NAMALWA (cell line): ENCODE results near the gene SDK1.
"Not testable (repeated sequence)": the region's sequence is repeated elsewhere in the genome, so short reads cannot be mapped to it uniquely, and the experiment has no call there.

ENCODE experiments used
- DNase-seq: peaks from one replicate; pipeline ENCODE4 v3.0.0-alpha.2; 2015; ENCODE audit warnings: low spot score

Gene SDK1

DNA sequence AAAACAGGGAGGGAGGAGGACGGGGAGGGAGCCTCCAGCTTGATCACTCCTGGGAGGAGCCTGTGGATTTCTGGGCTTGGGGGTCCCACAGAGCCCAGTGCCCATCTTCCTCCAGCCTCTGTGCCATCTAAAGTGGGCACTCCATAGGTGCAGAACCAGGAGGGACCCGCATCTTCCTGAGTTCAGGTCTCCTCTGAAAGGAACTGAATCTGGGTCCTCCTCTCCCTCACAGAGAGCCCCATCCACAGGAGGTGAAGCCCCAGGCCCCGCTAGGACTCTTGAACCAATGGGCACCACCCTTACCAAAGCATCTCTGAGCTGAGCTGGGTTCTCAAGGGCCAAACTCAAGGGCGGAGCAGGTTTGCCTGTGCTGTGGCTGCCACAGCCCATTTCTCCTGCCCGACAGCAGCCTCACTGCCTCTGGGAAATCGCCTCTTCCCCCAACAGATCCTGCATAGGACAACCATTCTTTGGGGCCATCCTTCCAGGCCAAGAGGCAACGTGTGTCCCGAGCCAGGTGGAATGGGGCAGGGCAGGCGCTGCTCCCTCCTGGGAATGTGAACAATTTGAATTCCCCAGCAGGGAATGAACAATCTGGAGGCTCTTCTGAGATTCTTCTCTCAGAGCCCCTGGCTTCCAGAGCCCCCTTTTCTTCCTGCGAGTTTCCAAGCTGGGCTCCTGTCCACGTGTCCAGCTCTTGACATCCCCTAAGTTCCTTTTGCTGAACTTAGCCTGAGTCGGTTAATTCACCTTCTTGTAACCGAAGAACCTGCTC lies 970.1 kb downstream of the SDK1 start:
- no peak for DNase-seq

- DNase-seq: no peak
These were observed 970.6 kb downstream of the SDK1 start for GRCh38 chr7:4271716-4272015.

- no peak for DNase-seq
These were observed 971.1 kb downstream of the SDK1 start for GRCh38 chr7:4272141-4272540.

DNA sequence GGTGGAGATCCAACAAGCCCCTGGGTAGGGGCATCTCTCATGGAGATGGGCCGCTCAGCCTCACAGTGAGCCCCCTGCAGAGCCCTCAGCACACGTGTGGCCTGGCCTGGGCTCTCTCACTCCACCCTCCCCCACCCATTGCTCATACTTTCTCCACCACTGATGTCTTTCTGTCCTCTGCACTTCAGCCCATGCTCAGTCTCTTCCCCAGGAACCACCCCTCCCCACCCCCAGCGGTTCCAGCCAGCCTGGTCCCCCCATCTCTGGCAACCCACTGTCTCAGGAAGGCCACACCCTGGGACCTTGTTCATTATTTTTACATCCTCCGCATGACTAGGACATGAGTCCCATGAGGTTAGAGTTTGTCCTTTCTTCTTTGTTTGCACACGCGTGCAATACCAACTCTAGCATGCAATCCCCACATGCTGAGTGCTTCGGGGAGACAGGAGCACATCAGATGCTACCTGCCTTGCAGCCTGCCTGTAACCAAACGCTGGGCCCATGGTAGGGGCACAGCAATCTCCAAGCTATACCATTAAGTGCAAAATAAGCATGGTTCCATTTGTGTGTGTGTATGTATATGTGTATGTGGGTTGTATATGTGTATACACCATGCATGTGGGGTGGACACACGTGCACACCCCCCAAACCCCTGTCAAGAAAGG lies 972.6 kb downstream of the SDK1 start:
- no peak for DNase-seq

- no peak for DNase-seq
These were observed 973.2 kb downstream of the SDK1 start for GRCh38 chr7:4274286-4274685.

DNA sequence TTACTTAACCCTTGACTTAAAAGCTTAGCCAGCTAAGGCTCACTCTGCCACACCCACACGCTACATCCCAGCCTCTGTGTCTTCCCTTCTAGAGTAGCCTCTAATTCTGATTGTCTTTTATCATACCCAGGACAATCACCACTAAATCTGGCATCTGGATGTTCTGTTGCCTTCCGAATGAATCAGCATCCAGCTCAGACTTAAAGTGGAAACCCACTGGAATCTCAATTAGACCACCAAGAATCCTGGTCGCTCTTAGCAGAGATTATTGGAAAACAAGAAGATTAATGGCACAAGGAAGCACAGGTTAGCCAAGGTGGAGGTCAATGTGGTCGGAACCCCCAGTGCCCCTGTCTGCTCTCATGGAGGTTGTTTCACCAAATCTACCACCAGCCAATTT lies 976.9 kb downstream of the SDK1 start:
- no peak for DNase-seq

DNA sequence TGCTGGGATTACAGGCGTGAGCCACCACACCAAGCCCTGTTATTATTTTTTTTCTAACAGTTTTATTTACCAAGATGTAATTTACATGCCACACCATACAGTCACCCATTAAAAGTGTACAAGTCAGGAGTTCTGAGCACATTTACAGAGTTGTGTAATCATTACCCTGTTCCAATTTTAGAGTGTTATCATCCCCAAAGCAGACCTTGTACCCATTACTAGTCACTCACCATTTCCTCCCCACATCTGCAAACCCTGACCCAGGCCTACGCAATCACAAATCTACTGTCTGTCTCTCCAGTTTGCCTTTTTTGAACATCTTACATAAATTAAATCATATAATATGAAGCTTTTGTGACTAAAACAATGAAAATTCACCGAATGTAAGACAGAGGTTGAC lies 978.2 kb downstream of the SDK1 start:
- no peak for DNase-seq

DNA sequence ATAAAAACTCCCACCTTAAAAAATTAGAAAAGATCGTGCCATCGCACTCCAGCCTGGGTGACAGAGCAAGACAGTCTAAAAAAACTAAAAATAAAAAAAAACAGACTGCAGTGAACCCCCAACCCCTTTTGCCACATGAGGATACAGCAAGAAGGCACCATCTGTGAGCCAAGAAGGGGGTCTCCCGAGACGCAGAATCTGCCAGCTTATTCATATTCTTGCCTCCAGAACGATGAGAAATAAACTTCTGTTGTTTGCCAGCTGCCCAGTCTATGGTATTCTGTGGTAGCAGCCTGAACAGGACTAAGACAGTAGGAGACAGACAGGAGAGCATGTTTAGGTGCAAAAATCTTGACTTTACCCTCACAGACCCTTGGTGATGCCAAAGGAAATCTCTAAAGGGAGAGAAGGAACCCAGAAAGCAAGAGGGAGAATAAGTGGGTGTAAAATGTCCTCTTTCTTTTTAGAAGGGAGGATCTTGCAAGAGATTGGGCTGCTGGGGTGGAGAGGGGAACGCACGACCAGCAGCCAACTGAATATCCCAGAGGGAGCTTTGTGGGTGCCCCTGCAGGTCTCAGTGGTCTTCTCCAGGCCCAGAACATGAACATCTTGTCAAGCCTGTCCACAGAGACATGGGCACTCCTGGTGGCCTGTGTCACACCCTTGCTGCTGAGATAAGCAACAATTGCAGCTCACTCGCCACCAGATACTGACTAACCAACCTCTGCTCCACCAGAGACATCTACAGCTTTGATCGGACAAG lies 980.4 kb downstream of the SDK1 start:
- no peak for DNase-seq

DNA sequence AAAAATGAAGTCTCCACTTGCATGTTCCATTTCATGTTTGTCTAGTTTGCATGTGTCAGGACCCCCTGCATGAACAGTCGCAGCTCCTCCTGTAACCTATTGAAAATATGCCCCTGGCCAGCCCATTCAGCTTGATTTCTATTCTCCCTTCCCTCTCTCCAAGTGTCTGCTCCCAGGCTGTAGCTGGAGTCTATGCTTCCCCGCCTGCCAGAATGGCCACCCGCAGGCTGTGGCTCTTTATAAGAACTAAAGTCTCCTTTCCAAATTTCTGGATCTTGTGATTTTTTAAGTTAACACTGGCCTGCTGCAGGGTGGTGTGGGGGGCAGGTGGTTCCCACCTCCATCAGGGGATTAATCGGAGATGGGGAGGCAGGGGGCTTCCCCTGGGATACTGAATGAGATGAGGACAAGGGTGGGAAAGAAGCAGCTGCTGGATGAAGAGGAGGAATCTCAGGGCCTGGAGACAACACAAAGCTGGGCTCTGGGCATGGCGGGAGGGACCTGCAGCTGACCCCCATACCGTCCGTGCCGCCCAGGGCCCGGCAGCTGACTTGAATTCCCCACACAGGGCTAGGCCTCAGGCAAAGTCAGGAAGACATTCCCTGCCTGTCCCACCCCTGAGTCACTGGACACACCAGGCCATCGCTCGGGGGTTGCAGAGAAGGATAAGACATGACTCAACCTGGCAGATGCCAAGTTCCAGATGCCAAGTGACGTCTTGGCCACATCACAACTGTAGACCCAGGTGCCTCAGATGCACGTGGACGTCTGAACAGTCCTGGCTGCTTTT lies 981.6 kb downstream of the SDK1 start:
- DNase-seq: no peak

- no peak for DNase-seq
These were observed 985.3 kb downstream of the SDK1 start for GRCh38 chr7:4286351-4286750.

GRCh38 chr7:4288791-4289394 lies 987.8 kb downstream of the SDK1 start:
- DNase-seq: no peak

GRCh38 chr7:4297165-4297917 lies 996.3 kb downstream of the SDK1 start:
- no peak for DNase-seq

GRCh38 chr7:4297918-4298219 lies 996.8 kb downstream of the SDK1 start:
- DNase-seq: no peak

DNA sequence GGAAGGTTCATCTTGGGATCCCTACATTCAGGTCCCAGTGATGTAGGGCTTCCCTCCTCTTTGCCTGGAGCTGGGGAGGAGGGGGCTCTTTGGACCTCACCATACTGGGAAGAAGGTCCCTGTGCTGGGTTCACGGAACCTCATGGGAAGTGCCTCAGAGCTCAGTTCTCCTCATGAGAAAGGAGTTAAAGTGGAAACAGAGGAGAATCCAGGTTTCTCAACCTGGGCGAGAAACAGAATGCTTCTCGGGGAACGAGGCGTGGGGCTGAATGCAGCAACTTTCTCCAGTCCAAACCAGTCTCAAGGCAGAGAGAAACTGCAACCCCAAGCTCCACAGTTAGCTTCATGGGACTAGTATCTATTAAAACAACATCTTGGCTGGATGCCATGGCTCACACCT lies 998.4 kb downstream of the SDK1 start:
- DNase-seq: no peak

- no peak for DNase-seq
These were observed 1001.3 kb downstream of the SDK1 start for GRCh38 chr7:4302203-4302905.

DNA sequence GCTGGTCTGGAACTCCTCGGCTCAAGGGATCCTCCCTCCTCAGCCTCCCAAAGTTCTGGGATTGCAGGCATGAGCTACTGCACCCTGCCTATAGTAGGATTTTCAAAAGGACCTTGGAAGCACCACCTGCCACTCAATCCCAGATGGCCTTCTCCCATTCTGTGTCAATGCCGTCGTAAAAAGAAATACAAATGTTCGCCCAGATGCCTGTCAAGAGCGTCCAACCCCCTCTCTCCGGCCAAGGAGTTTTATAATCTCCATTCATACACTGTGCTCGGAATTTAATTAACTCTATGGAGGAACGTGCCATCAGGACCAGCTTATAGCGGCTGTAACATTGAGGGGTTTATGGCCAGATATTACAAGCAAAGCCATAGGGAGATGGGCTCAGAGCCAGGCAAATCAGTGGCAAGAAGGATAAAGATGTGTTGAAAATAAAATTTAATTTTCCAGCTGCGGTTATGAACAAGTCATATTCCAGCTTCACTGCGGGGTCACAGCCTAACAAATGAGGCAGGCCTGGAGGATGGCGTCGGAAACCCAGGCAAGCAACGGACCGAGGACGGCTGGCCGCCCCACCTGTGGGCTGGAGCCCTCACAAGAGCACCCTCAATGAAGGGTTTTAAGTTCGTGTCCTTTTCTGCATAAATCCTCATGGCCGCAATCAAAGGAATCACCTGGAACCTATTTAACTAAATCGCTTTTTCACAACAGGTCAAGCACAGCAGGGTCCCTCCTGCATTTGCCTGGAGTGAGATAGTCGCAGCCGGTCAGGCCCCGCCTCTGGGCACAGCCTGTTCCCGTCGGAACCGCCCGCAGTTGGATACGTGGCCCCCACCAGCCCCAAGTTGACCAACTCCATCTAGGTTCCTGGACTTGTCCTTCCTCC lies 1006.5 kb downstream of the SDK1 start:
- no peak for DNase-seq

GRCh38 chr7:4308205-4308590 lies 1007.1 kb downstream of the SDK1 start:
- no peak for DNase-seq

DNA sequence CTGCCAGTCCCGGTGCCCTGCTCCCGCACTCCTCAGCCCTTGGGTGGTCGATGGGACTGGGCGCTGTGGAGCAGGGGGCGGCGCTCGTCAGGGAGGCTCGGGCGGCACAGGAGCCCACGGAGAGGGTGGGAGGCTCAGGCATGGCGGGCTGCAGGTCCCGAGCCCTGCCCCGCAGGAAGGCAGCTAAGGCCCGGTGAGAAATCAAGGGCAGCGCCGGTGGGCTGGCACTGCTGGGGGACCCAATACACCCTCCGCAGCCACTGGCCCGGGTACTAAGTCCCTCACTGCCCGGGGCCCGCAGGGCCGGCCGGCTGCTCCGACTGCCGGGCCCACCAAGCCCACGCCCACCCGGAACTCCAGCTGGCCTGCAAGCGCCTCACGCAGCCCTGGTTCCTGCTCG lies 1012.9 kb downstream of the SDK1 start:
- not testable (repeated sequence) for DNase-seq

- DNase-seq: not testable (repeated sequence)
These were observed 1013.3 kb downstream of the SDK1 start for GRCh38 chr7:4314316-4314715.
